ENCODE measurements around the gene GCLM.

GCLM gene

GRCh38 chr1:93878889-93879586 lies 30.2 kb downstream of the GCLM start, which contains the start of gene DNTTIP2:
Gene DNTTIP2, minus strand, starts transcription at chr1:93879206. Its CDS starts 58 bp downstream, at chr1:93879148.
- peak within 1 kb of the TSS; percentile 55 for H3K27ac ChIP-seq (ENCODE audit: low read depth, low read length)
- H4K20me1 ChIP-seq (ENCODE audit: low read depth, low read length), result peaks cover 14% of the 10 kb centered on the region; the same call in 1 of the 2 replicates
- H3K79me2 ChIP-seq (ENCODE audit: insufficient read depth, low read length), result peaks cover 31% of the 10 kb centered on the region
- peak within 1 kb of the TSS; percentile 88 for H3K4me2 ChIP-seq (ENCODE audit: low read depth, low read length, poor library complexity, severe bottlenecking)
- H3K4me3 ChIP-seq (ENCODE audit: insufficient read depth, low read length, poor library complexity, severe bottlenecking), result peak within 1 kb of the TSS; percentile 70
- H2AFZ ChIP-seq (ENCODE audit: low read depth, low read length, severe bottlenecking), result peak within 1 kb of the TSS; percentile 27
- no peaks in the 10 kb centered on the region for H3K9me2 ChIP-seq (replicated peaks; ENCODE audit: insufficient read depth, low read length)
- no peaks in the 10 kb centered on the region for H3K9me3 ChIP-seq (ENCODE audit: insufficient read depth, low read length)
- H3K36me3 ChIP-seq (ENCODE audit: low read length), result peaks cover 15% of the 10 kb centered on the region
- H3K27me3 ChIP-seq (ENCODE audit: low read length), result no peaks in the 10 kb centered on the region
- peak within 1 kb of the TSS; percentile 77 for H3K9ac ChIP-seq (ENCODE audit: low read length)
- TF ChIP-seq CTCF (IDR thresholded peaks at IDR 0.05; ENCODE audit: insufficient read depth, low read length, poor library complexity, severe bottlenecking) (no peak), EZH2phosphoT487 (conservative IDR thresholded peaks at IDR 0.05; ENCODE audit: low read length) (no peak)
- H3F3A ChIP-seq (ENCODE audit: insufficient read depth), result peaks cover 10% of the 10 kb centered on the region; the same call in 1 of the 2 replicates

DNA sequence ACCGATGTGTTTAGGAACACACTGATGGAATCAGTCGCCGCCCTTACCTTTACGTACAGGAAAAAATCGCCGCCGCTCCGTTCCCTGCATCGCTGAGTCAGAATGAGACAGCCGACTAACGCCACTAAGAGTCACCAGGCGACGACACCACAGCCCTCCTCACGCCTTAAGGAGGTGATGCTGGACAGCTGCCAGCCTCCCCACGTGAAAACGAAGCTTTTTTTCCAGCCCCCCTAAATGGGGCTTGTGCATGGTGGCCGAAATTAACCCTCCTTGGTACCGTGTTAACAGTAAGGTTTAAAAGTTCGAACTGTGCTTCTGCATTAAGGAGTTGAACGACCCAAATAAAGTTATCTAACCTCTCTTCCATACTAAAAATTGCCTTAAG lies 30.7 kb downstream of the GCLM start:
- no peak for TF ChIP-seq CTCF (IDR thresholded peaks at IDR 0.05; ENCODE audit: insufficient read depth, low read length, poor library complexity, severe bottlenecking)
- no peak for TF ChIP-seq EZH2phosphoT487 (conservative IDR thresholded peaks at IDR 0.05; ENCODE audit: low read length)
- peaks cover 31% of the 10 kb centered on the region for H3K79me2 ChIP-seq (ENCODE audit: insufficient read depth, low read length)
- H2AFZ ChIP-seq (ENCODE audit: low read depth, low read length, severe bottlenecking), result no peak overlapping the region

GRCh38 chr1:93877529-93877928 lies 31.7 kb downstream of the GCLM start:
- peak overlapping the region; percentile 82 for H3K4me2 ChIP-seq (ENCODE audit: low read depth, low read length, poor library complexity, severe bottlenecking)
- H4K20me1 ChIP-seq (ENCODE audit: low read depth, low read length), result peaks cover 14% of the 10 kb centered on the region; the same call in 1 of the 2 replicates
- H3K79me2 ChIP-seq (ENCODE audit: insufficient read depth, low read length), result peaks cover 31% of the 10 kb centered on the region
- peaks cover 23% of the 10 kb centered on the region for H3K36me3 ChIP-seq (ENCODE audit: low read length)
- no peaks in the 10 kb centered on the region for H3K27me3 ChIP-seq (ENCODE audit: low read length)
- H3K27ac ChIP-seq (ENCODE audit: low read depth, low read length), result no peak overlapping the region
- TF ChIP-seq EZH2phosphoT487 (conservative IDR thresholded peaks at IDR 0.05; ENCODE audit: low read length), result no peak
- TF ChIP-seq CTCF (IDR thresholded peaks at IDR 0.05; ENCODE audit: insufficient read depth, low read length, poor library complexity, severe bottlenecking), result no peak
- H3F3A ChIP-seq (ENCODE audit: insufficient read depth), result peaks cover 10% of the 10 kb centered on the region; the same call in 1 of the 2 replicates
- H2AFZ ChIP-seq (ENCODE audit: low read depth, low read length, severe bottlenecking), result no peak overlapping the region
- peak overlapping the region; percentile 77 for H3K9ac ChIP-seq (ENCODE audit: low read length)
- H3K4me3 ChIP-seq (ENCODE audit: insufficient read depth, low read length, poor library complexity, severe bottlenecking), result peak overlapping the region; percentile 70
- no peaks in the 10 kb centered on the region for H3K9me3 ChIP-seq (ENCODE audit: insufficient read depth, low read length)
- no peaks in the 10 kb centered on the region for H3K9me2 ChIP-seq (replicated peaks; ENCODE audit: insufficient read depth, low read length)

More for the DNA sequence above, 30.7 kb downstream of the GCLM start:
- Histone ChIP-seq H3K27me3 (ENCODE audit: low read length) (no peaks in the 10 kb centered on the region), H4K20me1 (ENCODE audit: low read depth, low read length) (peaks cover 14% of the 10 kb centered on the region; the same call in 1 of the 2 replicates), H3K9ac (ENCODE audit: low read length) (peak overlapping the region; percentile 77), H3K36me3 (ENCODE audit: low read length) (peaks cover 18% of the 10 kb centered on the region), H3K27ac (ENCODE audit: low read depth, low read length) (peak overlapping the region; percentile 16; the same call in 1 of the 2 replicates), H3K9me3 (ENCODE audit: insufficient read depth, low read length) (no peaks in the 10 kb centered on the region), H3F3A (ENCODE audit: insufficient read depth) (peaks cover 10% of the 10 kb centered on the region; the same call in 1 of the 2 replicates), H3K9me2 (replicated peaks; ENCODE audit: insufficient read depth, low read length) (no peaks in the 10 kb centered on the region), H3K4me3 (ENCODE audit: insufficient read depth, low read length, poor library complexity, severe bottlenecking) (peak overlapping the region; percentile 70), H3K4me2 (ENCODE audit: low read depth, low read length, poor library complexity, severe bottlenecking) (peak overlapping the region; percentile 82)

Data from SU-DHL-6 (cell line).